ENCODE data around the gene TMEM271.
"Not testable (repeated sequence)": the region's sequence is repeated elsewhere in the genome, so short reads cannot be mapped to it uniquely, and the experiment has no call there.

The TMEM271 gene

DNA sequence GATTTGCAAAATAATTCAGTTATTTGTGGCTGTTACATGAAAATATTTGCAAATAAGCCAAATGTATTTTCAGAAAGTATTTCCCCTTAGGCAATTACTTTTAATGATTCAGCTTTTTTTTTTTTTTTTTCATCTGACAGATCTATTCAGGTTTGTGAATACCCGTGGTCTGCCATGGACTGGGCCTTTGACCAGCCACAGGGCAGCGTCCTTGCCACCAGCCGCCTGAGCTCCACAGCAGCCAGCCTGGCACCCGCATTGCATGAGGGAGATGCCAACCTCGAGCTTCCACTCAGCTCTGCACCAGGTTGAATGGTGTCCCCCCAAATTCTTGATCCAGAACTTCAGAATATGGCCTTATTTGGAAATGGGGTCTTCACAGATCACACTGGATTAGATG lies 14.7 kb downstream of the TMEM271 start:
- DNase-seq, result no peak

DNA sequence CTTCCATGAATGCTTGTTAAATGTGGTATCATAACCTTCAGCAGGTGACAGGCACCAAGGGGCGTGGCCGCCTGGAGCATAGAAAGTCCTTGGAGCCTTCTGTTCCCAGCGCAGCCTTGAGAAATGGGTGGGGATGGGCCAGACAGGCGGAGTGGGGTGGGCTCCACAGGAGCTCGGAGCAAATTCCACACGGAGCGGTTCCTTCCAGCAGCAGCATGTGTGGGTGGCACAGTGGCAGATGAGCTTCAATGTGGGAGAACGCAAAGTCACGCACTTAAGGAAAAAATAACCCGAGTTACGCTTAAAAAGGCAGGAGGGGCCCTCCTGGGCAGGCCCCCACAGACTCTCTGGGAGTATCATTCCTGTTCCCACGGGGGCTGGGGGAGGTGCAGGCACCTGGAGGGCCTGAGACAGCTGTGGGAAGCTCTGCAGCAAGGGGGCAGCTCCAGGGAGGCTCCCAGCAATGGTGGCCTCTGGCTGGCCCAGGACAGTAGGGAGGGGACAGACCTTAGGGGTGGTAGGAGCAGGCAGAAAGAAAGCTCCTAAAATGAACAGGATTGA lies 15.3 kb downstream of the TMEM271 start:
- DNase-seq, result no peak

DNA sequence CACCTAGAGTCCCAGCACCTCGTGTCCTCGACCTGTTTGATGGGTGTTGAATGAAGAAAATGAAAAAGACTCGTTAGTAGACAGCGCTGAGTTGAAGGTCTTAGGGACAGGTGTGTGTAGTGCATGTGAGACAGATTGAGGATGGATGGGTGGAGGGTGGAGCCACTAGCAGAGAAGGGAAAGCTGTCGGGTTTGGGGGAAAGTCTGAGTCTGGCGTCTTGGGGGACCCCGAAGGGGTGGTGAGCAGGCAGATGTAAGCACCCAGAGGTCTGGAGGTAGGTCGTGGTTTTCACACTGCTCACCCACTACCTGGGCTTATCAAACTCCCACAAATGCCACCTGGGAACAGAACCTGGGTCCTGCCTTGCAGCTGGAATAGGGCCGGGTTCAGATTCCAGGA lies 16.0 kb downstream of the TMEM271 start:
- DNase-seq, result no peak

DNA sequence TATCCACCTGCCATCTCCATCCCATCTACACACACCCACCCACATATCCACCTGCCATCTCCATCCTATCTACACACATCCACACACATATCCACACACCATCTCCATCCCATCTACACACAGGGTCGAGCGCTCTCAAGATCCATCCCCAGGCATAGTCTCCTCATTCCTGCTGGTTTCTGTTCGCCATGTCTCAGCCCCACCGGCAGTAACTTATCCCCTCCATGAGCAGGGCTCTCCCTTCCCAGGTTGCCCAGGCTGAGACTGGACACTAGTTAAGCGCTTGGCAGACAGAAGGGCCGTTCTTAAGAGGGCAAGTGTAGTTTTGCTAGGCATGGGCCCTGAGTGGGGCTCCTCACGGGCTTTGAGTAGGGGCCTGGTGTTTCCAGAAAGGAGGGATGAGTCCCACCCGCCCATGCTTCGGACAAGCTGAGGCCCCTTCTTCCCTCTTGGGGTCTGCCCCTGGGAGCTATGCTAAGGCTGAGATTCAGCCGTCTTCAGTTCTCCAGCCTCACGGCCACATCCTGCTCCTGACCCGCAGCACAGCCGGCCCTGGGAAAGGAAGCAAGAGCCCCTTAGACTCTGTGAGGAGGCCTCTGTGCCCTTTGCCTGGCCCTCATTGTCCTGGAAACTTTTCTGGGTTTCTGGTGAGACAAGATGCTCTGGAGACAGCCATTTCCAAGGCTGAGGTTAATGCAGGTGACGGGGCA lies 20.4 kb downstream of the TMEM271 start:
- DNase-seq, result no peak

DNA sequence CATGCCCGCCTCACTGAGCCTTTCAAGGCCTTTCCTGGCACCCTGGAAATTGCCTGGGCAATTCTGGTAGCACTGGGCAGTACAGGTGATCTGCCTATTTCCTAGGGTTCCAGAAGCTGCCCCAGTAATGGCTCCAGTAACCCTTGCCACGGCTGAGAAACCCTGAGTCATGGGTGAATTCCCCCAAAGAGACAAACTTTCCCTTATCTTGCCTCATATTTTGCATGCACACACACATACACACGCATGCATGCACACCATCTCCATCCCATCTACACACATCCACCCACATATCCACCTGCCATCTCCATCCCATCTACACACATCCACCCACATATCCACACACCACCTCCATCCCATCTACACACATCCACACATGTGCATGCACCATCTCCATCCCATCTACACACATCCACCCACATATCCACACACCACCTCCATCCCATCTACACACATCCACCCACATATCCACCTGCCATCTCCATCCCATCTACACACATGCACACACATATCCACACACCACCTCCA lies 21.2 kb downstream of the TMEM271 start:
- not testable (repeated sequence) for DNase-seq

DNA sequence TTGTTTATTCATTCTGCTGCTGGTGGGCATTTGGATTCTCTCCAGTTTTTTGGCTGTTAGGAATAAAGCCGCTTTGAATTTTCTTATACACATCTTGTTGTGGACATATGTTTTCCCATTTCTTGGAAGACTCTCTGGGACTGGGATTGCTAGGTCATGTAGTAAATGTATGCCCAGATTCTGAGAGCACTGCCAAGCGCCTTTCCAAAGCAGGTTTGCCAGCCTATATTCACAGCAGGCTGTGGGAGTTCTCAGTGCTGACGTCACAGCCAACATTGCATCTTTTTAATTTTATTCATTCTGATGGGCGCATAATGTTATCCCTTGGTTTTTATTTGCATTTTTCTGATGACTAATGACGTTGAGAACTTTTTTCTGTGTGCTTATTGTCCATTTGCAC lies 24.1 kb downstream of the TMEM271 start:
- no peak for DNase-seq

DNA sequence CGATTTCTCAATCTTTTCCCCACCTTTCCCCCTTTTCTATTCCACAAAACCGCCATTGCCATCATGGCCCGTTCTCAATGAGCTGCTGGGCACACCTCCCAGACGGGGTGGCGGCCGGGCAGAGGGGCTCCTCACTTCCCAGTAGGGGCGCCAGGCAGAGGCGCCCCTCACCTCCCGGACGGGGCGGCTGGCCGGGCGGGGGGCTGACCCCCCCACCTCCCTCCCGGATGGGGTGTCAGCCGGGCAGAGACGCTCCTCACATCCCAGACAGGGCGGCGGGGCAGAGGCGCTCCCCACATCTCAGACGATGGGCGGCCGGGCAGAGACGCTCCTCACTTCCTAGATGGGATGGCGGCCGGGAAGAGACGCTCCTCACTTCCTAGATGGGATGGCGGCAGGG lies 25.8 kb downstream of the TMEM271 start:
- DNase-seq, result not testable (repeated sequence)

DNA sequence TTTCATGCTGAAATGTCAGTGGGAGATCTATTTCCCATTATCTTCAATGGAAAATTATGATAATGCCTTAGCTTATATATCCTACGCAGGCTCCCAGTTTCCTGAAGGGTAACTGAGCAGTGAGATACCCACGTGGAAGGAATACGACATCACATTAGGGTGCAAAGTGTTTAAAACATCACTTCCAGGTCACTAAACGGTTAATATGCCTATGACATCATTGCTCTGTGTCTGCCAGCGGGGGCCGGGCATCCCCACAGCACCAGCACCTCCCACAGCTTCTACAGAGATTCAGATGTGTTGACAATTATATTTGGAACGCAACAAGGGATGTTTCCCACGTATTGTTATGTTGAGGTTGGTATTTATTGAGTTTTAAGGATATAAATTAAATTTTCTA lies 27.1 kb downstream of the TMEM271 start:
- DNase-seq, result no peak

DNA sequence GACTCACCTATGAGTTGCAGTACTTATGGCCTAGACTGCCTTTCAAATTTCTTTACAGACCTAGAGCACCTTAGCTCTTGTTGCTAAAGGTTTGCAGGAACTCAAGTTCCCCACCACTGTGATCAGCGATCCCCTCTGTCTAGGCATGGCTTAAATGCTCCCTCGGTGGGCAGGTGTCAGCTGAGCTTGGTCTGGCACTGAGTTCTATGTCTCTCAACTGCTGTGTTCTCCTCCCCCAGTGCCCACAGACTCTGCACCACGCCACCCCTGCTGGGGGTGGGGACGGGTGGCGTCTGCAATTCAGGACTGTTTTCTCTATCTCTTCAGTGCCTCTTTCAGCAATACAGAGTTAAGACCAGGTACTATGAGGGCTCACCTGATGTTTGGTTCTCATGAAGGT lies 30.5 kb downstream of the TMEM271 start:
- no peak for DNase-seq

DNA sequence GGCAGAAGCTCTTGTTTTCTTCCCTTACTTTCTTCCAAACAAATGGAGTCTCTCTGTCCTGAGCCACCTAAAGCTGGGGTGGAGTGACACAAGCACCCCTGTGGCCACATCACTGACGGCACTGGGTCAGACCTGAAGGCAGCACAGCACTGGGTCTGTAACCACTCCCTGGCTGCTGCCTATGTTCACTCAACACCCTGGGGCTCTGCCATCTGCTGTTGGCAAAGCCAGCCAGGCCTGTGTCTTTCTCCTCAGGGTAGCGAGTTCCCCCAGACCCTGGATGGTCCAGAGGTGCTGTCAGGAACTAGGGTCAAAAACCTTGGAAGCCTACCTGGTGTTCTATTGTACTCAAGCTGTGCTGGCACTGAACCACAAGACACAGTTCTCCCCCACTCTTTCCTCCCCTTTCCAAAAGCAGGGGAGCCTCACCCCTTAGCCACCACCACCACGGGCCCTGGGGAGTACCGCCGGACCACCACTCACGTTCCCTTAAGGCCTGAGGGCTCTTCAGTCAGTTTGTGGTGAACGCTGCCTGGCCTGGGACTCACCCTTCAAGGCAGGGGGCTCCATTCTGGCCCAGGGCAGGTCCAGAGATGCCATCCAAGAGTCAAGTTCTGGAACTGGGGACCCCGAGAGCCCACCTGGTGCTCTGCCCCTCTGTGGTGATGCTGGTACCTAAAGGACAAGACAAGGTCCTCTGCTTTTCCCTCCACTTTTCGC lies 31.5 kb downstream of the TMEM271 start:
- no peak for DNase-seq

DNA sequence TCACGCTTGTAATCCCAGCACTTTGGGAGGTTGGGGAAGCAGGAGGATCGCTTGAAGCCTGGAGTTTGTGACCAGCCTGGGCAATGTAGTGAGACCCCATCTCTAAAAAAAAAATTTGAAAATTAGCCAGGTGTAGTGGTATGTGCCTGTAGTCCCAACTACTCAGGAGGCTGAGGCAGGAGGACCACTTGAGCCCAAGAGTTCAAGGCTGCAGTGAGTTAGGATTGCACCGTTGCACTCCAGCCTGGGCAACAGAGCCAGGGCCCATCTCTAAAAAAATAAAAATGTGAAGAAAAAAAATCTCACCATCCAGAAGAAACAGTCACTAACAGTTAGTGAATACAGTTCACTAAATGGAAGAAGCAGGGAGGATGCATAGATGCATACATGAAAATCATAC lies 34.8 kb downstream of the TMEM271 start:
- DNase-seq, result no peak

DNA sequence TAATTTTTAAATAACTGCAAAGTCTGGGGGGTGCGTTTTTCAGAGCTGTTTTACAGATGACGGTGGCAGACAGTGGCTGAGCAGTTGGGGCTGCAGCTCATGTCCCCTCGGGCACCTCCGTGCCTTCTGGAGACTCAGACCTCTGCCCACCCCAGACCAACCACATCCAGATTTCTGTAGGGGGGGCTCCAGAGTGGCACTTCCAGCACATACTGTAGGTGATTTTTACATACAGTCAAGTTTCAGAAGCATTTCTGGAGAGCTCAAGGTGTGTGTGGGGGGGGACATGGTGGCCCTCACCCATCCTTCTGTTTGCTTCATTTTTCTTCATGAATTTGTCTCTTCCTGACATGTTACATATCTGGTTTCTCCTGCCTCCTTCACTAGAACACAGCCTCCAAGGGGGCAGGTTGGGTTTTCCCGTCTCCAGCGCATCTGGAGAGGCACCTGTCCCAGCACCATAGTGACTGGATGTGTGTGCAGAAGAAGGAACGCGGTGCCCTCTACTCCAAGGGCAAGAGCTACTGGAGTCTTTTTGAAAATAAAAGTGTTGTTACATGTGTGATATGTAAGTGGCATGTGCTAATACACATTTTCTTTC lies 37.5 kb downstream of the TMEM271 start:
- no peak for DNase-seq

DNA sequence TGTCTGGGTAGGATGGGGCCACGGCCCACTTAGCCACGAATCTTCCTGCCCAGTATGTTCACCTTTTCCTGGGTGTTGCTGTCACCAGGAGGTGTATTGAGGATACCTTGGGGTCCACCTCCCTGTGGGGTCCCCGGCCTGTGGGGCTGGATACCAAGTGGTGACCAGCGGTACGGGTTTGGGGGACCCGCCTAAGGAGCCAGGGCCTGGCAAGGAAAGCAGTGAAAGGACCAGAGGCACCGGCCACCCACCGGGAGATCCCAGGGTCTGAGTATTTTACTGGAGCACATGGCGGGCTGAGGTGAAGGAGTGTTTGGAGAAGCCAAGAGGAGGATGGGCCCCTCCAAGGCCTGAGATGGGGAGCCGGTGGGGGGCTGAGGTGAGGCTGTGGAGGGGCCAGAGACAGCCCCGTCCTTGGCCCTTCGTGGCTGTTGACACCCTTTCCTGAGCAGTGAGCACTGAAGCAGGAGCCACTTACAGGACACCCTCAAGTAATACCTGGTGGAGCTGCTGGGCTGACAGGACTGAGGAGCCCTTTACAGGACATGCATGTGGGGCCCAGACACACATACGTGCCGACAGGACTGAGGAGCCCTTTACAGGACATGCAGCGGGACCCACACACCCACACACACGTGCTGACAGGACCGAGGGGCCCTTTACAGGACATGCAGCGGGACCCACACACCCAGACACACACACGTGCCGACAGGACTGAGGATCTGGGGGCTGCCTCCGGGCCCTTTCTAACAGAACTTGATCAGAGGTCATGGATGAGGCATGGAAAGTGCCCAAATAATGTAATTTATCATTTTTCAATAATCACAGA lies 38.4 kb downstream of the TMEM271 start:
- no peak for DNase-seq

DNA sequence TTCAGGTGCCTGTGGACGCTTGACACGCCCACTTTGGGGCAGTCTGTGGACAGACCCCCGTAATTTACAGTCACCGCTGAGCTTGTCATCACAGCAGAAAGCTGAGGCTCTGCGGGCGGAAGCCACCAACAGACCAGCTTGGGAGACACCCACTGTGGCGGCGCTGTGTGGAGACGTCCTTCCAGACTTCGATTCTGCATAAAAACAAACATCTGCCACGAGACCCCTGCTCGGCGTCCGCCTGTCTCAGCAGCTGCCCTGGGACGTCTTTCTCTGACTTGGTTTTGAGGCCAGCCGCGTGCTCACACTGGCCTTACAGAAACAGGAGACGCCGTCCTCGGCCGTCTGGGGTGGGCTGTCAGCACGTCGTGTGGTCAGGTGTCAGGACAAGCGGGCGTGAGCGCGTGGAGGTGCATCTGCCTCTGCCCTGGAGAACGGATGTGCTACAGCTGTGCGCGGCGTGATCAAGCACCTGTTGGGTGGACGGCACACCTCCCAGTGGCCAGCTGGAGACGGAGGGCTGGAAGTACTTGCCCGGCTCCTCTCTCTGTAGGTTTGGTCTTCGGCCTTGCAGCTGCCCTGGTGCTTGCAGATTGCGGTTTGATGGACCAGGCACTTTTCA lies 39.6 kb downstream of the TMEM271 start:
- DNase-seq, result no peak

DNA sequence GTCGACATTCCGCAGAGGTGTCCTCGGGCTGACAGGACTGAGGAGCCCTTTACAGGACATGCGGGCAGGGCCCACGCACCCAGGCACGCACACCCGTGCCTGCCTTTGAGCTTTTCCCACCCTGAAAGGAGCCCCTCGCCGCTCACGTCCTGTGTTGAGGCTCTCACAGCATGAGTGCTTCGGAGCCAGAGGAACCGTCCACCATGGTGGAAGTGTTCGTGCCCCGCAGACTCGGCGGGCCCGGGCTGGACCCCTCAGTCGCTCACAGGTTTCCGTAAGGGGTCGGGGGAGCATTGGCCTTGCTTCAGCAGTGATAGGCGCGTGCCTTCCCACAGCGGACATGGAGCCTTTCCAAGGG lies 40.2 kb downstream of the TMEM271 start:
- no peak for DNase-seq

DNA sequence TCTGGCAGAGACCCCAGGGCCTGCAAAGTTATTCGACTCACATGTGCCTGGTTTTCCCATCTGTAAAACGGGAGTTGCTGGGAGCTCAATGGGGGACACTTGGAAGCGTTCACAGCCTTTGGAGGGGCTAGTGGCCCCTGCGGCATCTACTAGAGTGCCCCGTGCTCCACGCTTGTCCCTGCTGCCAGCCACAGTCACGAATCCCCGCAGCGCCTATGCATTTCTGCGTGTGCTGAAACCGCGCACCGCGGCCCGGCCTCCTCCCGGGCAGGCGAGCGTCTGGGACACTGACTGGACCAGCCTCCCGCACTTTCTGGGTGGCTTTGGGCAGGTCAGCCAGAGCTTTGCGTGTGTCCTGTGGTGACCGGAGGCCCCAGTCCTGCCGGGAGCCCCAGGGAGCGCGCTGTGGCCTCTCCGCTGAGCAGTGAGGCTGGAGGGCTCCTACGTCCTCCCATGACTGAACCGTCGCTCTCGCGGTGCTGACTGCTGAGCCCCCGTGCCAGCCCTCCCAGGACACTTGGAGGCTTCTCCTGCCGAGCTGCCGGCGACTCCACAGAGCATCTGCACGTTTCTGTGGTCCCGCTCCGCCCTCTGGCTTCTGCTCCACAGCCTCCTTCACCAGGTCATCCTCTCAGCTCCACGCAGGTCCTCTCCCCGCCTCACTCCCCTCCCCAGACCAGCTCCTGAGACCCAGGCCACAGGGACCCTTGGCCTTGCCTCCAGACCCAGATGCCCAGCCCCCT lies 40.7 kb downstream of the TMEM271 start:
- DNase-seq, result no peak

DNA sequence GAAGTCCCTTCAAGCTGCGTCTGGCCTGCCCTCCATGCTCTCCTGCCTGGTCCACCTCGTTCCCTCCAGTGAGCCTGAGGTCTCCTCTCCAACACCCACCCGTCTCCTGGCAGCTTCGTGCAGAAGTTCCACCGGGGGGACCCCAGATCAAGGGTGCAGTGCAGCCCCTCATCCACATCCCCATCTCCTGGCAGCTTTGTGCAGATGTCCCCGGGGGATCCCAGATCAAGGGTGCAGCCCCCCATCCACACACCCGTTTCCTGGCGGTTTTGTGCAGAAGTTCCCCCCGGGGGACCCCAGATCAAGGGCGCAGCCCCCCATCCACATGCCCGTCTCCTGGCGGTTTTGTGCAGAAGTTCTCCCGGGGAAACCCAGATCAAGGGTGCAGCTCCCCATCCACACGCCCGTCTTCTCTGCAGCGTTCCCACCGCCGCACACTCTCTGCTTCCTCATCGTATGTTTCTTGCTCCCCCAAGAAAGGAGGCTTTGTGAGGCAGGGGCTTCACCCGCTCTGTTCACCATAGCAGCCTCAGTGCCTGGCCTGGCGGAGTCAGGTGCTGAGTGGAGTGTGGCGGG lies 41.4 kb downstream of the TMEM271 start:
- no peak for DNase-seq

DNA sequence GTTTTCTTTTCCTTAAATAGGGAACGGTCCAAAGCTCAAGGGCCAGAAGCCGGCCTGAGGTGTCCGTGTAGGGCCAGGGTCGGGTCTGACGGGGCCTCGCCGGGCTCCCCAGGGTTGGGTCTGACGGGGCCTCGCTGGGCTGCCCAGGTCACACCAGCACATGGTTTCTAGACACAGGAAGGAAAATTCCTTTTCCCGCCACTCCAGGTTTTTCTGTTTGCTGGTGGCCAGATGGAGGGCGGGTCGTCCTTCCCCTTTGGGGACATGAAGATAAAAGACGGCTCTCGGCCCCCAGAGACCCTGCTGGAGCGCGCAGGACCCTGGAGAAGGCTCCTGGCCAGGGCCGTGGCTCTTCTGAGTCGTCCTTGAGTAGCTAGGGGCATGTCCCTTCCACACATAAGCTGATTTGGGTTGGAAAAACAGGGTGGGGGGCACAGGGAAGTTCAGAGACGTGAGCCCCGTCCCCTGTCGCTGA lies 42.0 kb downstream of the TMEM271 start:
- no peak for DNase-seq

DNA sequence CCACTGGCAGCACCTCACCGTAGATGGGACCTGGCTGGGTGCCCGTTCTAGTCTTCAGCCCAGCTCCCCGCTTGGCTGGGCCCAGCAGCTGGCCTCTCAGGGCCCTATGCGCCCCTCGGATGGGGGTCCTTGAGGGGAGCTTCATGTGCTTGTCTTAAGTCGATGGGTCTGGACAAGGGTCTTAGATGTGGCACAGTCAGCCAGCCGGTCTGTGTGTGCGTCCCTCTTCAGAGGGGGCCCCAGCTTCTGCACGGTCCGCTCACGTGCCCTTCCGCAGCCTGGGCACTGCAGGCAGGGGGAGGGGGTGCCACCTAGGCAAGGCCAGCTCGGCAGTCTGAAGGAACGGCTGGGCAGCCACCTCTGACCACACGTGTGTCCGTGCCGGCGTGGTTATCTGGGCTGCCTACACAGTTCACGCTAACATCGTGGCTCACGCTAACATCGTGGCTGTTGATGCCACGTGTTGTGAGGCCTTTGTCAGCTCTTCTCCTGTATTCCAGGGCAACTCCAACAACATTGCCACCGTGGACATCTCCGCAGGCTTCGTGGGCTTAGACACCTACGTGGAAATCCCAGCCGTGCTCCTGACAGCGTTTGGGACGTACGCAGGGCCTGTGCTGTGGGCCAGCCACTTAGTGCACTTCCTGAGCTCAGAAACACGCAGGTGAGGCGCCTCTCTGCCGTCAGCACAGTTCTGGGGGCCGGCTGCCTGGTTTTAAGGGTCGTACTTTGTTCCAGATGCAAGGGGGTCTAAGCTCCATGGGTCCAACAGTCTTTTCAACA lies 42.6 kb downstream of the TMEM271 start:
- DNase-seq, result no peak

DNA sequence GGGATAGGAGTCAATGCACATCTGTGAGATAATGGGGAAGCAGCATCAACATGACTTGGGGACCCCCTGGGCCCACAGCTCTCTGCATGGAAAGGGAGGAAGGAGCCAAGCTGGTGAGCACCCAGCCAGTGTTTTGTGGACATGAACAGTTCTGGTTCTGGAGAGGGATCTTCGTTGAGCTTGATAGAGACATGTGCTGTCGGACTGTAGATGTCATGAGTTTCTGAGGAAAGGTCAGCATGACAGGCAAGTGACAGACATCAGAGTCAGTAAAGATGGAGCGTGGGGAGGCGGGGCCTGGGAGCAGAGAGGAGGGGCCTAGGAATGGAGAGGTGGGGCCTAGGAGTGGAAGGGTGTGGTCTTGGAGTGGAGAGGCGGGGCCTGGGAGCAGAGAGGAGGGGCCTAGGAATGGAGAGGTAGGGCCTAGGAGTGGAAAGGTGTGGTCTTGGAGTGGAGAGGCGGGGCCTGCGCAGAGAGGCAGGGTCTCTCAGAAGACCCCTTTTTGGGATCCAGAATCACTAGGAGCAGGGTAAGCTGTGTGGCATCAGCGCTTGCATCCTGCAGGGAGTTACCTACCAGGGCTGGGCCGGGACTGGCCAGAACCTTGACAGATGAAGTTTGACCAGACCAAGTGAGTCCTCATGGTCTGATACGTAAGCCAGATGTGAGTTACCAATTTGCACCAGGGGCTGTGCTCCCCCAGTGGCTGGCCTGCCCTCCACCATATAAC lies 43.3 kb downstream of the TMEM271 start:
- no peak for DNase-seq
